SK-N-SH treated with all-trans-retinoic acid at 6 μM for 48 hours (cell line): ENCODE data around the gene PRPS2.

ENCODE experiments used
- ATAC-seq: fragments of 200-7000 bp; cut with Tn5 transposase; 3 replicates; pipeline ENCODE4 v1.9.1; 2020; ENCODE audit warnings: mild to moderate bottlenecking, moderate library complexity
- ARNTL ChIP-seq: fragments of 450-650 bp; formaldehyde crosslinking; IDR thresholded peaks from 2 replicates; pipeline ENCODE4 v1.5.0; 2020; ENCODE audit warnings: low read depth, mild to moderate bottlenecking, moderate library complexity, borderline replicate concordance
- CREB5 ChIP-seq: fragments of 250-450 bp; sonication (Bioruptor Pico); IDR thresholded peaks from 2 replicates; pipeline ENCODE4 v1.5.1; 2020; ENCODE audit warnings: low read depth, mild to moderate bottlenecking, moderate library complexity
- CSDC2 ChIP-seq: fragments of 250-450 bp; sonication (Bioruptor Pico); IDR thresholded peaks from 2 replicates; pipeline ENCODE4 v1.5.0; 2020; ENCODE audit warnings: mild to moderate bottlenecking, moderate library complexity
- CSRNP3 ChIP-seq: fragments of 250-450 bp; sonication (Bioruptor Pico); IDR thresholded peaks from 2 replicates; pipeline ENCODE4 v1.5.1; 2021; ENCODE audit warnings: mild to moderate bottlenecking, moderate library complexity
- ESRRG ChIP-seq: fragments of 250-450 bp; sonication (Bioruptor Pico); IDR thresholded peaks from 2 replicates; pipeline ENCODE4 v1.6.1; 2021; ENCODE audit warnings: mild to moderate bottlenecking
- GLIS3 ChIP-seq: fragments of 250-450 bp; sonication (Bioruptor Pico); IDR thresholded peaks from 2 replicates; pipeline ENCODE4 v1.5.0; 2020; ENCODE audit warnings: mild to moderate bottlenecking, moderate library complexity
- ISL1 ChIP-seq: fragments of 250-450 bp; sonication (Bioruptor Pico); IDR thresholded peaks from 2 replicates; pipeline ENCODE4 v2.1.2; 2022; ENCODE audit warnings: mild to moderate bottlenecking, moderate library complexity
- OSR1 ChIP-seq: fragments of 250-450 bp; sonication (Bioruptor Pico); IDR thresholded peaks from 2 replicates; pipeline ENCODE4 v1.8.0; 2022; ENCODE audit warnings: moderate library complexity, mild to moderate bottlenecking, inconsistent platforms
- PATZ1 ChIP-seq: fragments of 250-450 bp; sonication (Bioruptor Pico); IDR thresholded peaks from 2 replicates; pipeline ENCODE4 v1.8.0; 2020; ENCODE audit warnings: mild to moderate bottlenecking, moderate library complexity, borderline replicate concordance
- POU6F1 ChIP-seq: fragments of 250-450 bp; sonication (Bioruptor Pico); IDR thresholded peaks from 2 replicates; pipeline ENCODE4 v1.8.0; 2021; ENCODE audit warnings: low read depth, mild to moderate bottlenecking, moderate library complexity, borderline replicate concordance
- PPARA ChIP-seq: fragments of 250-450 bp; sonication (Bioruptor Pico); IDR thresholded peaks from 2 replicates; pipeline ENCODE4 v1.5.0; 2020; ENCODE audit warnings: mild to moderate bottlenecking, borderline replicate concordance
- RARB ChIP-seq: fragments of 250-450 bp; sonication (Bioruptor Pico); IDR thresholded peaks from 2 replicates; pipeline ENCODE4 v1.8.0; 2021; ENCODE audit warnings: mild to moderate bottlenecking, moderate library complexity
- SNAI2 ChIP-seq: fragments of 250-450 bp; sonication (Bioruptor Pico); IDR thresholded peaks from 2 replicates; pipeline ENCODE4 v1.5.0; 2020; ENCODE audit warnings: mild to moderate bottlenecking, moderate library complexity
- TOX ChIP-seq: fragments of 250-450 bp; sonication (Bioruptor Pico); IDR thresholded peaks from 2 replicates; pipeline ENCODE4 v1.8.0; 2021; ENCODE audit warnings: mild to moderate bottlenecking, moderate library complexity, borderline replicate concordance
- TSHZ2 ChIP-seq: fragments of 250-450 bp; sonication (Bioruptor Pico); IDR thresholded peaks from 2 replicates; pipeline ENCODE4 v1.5.0; 2020; ENCODE audit warnings: mild to moderate bottlenecking, moderate library complexity
- ZC3H10 ChIP-seq: fragments of 250-450 bp; sonication (Bioruptor Pico); IDR thresholded peaks from 2 replicates; pipeline ENCODE4 v1.5.1; 2021; ENCODE audit warnings: mild to moderate bottlenecking, moderate library complexity
- ZFP3 ChIP-seq: fragments of 250-450 bp; sonication (Bioruptor Pico); IDR thresholded peaks from 2 replicates; pipeline ENCODE4 v1.5.0; 2020; ENCODE audit warnings: mild to moderate bottlenecking, moderate library complexity
- ZNF565 ChIP-seq: fragments of 450-650 bp; formaldehyde crosslinking; conservative IDR thresholded peaks from 2 replicates; pipeline ENCODE4 v1.5.0; 2020; ENCODE audit warnings: low read depth, mild to moderate bottlenecking, moderate library complexity
- ZNF70 ChIP-seq: fragments of 450-650 bp; formaldehyde crosslinking; IDR thresholded peaks from 2 replicates; pipeline ENCODE4 v1.5.0; 2020; ENCODE audit warnings: mild to moderate bottlenecking, moderate library complexity
- ZNF8 ChIP-seq: fragments of 450-650 bp; formaldehyde crosslinking; IDR thresholded peaks from 2 replicates; pipeline ENCODE4 v1.5.0; 2020; ENCODE audit warnings: mild to moderate bottlenecking, moderate library complexity

The PRPS2 gene

GRCh38 chrX:12791257-12792228 lies at the start of gene PRPS2:
Gene PRPS2 (plus strand): TSS chrX:12791412. CDS start chrX:12791498, 86 bp downstream.
- TF ChIP-seq TOX (no peak), ZFP3 (CRISPR knock-in tag) (no peak), GLIS3 (CRISPR knock-in tag) (no peak), PATZ1 (CRISPR knock-in tag) (no peak), ARNTL (CRISPR knock-in tag) (no peak), CSRNP3 (CRISPR knock-in tag) (no peak), ZNF8 (CRISPR knock-in tag) (no peak), POU6F1 (CRISPR knock-in tag) (no peak)
- TF ChIP-seq, all 23 proteins: peak for 0

GRCh38 chrX:12741416-12741815 lies 49.8 kb upstream of the PRPS2 start:
- TF ChIP-seq PATZ1 (CRISPR knock-in tag) (no peak), GLIS3 (CRISPR knock-in tag) (no peak), POU6F1 (CRISPR knock-in tag) (no peak), ISL1 (no peak), TOX (no peak), SNAI2 (CRISPR knock-in tag) (no peak), PPARA (CRISPR knock-in tag) (no peak), ZC3H10 (CRISPR knock-in tag) (no peak), ZNF565 (no peak), CREB5 (CRISPR knock-in tag) (no peak), OSR1 (CRISPR knock-in tag) (no peak), ZNF70 (no peak), CSDC2 (CRISPR knock-in tag) (no peak)
- no peak for ATAC-seq

More at GRCh38 chrX:12791257-12792228, at the start of gene PRPS2:
- peak; percentile 91 for ATAC-seq

GRCh38 chrX:12747433-12747832 lies 43.8 kb upstream of the PRPS2 start:
- no peak for ATAC-seq
- TF ChIP-seq PATZ1 (CRISPR knock-in tag) (no peak), OSR1 (CRISPR knock-in tag) (no peak), RARB (no peak), ZNF8 (CRISPR knock-in tag) (no peak), TOX (no peak), ISL1 (no peak), ZNF70 (no peak), ZNF565 (no peak), ESRRG (no peak), ARNTL (CRISPR knock-in tag) (no peak), TSHZ2 (CRISPR knock-in tag) (no peak)
